ENCODE measurements around the gene ABCA10. TPM values are rescaled to one million over a fixed set of nuclear protein-coding genes. Genes with fewer than 3 reads are reported as not detected.

ABCA10 gene
- total and polyA plus RNA-seq, 2 experiments from 2014 or later = not detected

GRCh38 chr17:69105907-69106730, 122.5 kb downstream of the ABCA10 start:
- Mint-ChIP-seq H3K4me3 (no peak overlapping the region), H3K27me3 (ENCODE audit: insufficient read depth, low read depth, poor library complexity) (no peaks in the 10 kb centered on the region)

More at GRCh38 chr17:69105907-69106730, 122.5 kb downstream of the ABCA10 start:
- Histone ChIP-seq H3K4me2 (no peak overlapping the region), H3K9me2 (ENCODE audit: insufficient read depth) (no peaks in the 10 kb centered on the region), H3K4me1 (ENCODE audit: insufficient read depth) (no peaks in the 10 kb centered on the region), H3K27ac (ENCODE audit: low read depth) (no peak overlapping the region), H3K79me2 (replicated peaks; ENCODE audit: insufficient read depth) (no peaks in the 10 kb centered on the region), H3F3A (replicated peaks; ENCODE audit: low read depth) (no peaks in the 10 kb centered on the region), H3K4me3 (no peak overlapping the region), H3K36me3 (ENCODE audit: insufficient read depth) (no peaks in the 10 kb centered on the region), H2AFZ (no peak overlapping the region), H3K27me3 (ENCODE audit: insufficient read depth) (no peaks in the 10 kb centered on the region), H4K20me1 (replicated peaks; ENCODE audit: insufficient read depth) (no peaks in the 10 kb centered on the region)
- no peak for DNase-seq (ENCODE audit: low spot score)
- no peaks in the 10 kb centered on the region for H3K36me3 Mint-ChIP-seq (ENCODE audit: low read depth)
- ATAC-seq = no peak
- no peaks in the 10 kb centered on the region for H3K4me1 Mint-ChIP-seq
- H3K27ac Mint-ChIP-seq = no peak overlapping the region
- TF ChIP-seq, protein P1, sequence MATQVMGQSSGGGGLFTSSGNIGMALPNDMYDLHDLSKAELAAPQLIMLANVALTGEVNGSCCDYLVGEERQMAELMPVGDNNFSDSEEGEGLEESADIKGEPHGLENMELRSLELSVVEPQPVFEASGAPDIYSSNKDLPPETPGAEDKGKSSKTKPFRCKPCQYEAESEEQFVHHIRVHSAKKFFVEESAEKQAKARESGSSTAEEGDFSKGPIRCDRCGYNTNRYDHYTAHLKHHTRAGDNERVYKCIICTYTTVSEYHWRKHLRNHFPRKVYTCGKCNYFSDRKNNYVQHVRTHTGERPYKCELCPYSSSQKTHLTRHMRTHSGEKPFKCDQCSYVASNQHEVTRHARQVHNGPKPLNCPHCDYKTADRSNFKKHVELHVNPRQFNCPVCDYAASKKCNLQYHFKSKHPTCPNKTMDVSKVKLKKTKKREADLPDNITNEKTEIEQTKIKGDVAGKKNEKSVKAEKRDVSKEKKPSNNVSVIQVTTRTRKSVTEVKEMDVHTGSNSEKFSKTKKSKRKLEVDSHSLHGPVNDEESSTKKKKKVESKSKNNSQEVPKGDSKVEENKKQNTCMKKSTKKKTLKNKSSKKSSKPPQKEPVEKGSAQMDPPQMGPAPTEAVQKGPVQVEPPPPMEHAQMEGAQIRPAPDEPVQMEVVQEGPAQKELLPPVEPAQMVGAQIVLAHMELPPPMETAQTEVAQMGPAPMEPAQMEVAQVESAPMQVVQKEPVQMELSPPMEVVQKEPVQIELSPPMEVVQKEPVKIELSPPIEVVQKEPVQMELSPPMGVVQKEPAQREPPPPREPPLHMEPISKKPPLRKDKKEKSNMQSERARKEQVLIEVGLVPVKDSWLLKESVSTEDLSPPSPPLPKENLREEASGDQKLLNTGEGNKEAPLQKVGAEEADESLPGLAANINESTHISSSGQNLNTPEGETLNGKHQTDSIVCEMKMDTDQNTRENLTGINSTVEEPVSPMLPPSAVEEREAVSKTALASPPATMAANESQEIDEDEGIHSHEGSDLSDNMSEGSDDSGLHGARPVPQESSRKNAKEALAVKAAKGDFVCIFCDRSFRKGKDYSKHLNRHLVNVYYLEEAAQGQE (IDR thresholded peaks at IDR 0.05; ENCODE audit: unreplicated experiment) = no peak
- TF ChIP-seq CREB1 (CRISPR knock-in tag; IDR thresholded peaks at IDR 0.05; ENCODE audit: low read depth) (no peak), POLR2AphosphoS5 (IDR thresholded peaks at IDR 0.05; ENCODE audit: low read depth) (no peak), ZNF331 (CRISPR knock-in tag; IDR thresholded peaks at IDR 0.05; ENCODE audit: low read depth) (no peak), ZNF114 (CRISPR knock-in tag; IDR thresholded peaks at IDR 0.05) (no peak), CTCF (conservative IDR thresholded peaks at IDR 0.05; ENCODE audit: low read depth in 2 of 2) (no peak), NANOG (IDR thresholded peaks at IDR 0.05; ENCODE audit: borderline replicate concordance) (no peak), STAT1 (IDR thresholded peaks at IDR 0.05; ENCODE audit: unreplicated experiment) (no peak), JUNB (IDR thresholded peaks at IDR 0.05; ENCODE audit: unreplicated experiment) (no peak), ZNF462 (CRISPR knock-in tag; IDR thresholded peaks at IDR 0.05) (no peak), EZH2phosphoT487 (IDR thresholded peaks at IDR 0.05; ENCODE audit: unreplicated experiment) (no peak), EZH2 (IDR thresholded peaks at IDR 0.05; ENCODE audit: low read depth, unreplicated experiment) (no peak)
- TF ChIP-seq, protein P2, sequence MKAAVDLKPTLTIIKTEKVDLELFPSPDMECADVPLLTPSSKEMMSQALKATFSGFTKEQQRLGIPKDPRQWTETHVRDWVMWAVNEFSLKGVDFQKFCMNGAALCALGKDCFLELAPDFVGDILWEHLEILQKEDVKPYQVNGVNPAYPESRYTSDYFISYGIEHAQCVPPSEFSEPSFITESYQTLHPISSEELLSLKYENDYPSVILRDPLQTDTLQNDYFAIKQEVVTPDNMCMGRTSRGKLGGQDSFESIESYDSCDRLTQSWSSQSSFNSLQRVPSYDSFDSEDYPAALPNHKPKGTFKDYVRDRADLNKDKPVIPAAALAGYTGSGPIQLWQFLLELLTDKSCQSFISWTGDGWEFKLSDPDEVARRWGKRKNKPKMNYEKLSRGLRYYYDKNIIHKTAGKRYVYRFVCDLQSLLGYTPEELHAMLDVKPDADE (IDR thresholded peaks at IDR 0.05) = no peak
- H3K9me3 Mint-ChIP-seq = no peaks in the 10 kb centered on the region
